ENCODE results near the gene EEF1AKMT3.

- TF ChIP-seq, protein P1, sequence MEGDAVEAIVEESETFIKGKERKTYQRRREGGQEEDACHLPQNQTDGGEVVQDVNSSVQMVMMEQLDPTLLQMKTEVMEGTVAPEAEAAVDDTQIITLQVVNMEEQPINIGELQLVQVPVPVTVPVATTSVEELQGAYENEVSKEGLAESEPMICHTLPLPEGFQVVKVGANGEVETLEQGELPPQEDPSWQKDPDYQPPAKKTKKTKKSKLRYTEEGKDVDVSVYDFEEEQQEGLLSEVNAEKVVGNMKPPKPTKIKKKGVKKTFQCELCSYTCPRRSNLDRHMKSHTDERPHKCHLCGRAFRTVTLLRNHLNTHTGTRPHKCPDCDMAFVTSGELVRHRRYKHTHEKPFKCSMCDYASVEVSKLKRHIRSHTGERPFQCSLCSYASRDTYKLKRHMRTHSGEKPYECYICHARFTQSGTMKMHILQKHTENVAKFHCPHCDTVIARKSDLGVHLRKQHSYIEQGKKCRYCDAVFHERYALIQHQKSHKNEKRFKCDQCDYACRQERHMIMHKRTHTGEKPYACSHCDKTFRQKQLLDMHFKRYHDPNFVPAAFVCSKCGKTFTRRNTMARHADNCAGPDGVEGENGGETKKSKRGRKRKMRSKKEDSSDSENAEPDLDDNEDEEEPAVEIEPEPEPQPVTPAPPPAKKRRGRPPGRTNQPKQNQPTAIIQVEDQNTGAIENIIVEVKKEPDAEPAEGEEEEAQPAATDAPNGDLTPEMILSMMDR (IDR thresholded peaks at IDR 0.05 in 2 of 3, conservative IDR thresholded peaks at IDR 0.05 in 1 of 3; ENCODE audit: insufficient read depth in 2 of 3, low read depth in 1 of 3, low read length in 3 of 3), result no peak
- TF ChIP-seq, protein P2, sequence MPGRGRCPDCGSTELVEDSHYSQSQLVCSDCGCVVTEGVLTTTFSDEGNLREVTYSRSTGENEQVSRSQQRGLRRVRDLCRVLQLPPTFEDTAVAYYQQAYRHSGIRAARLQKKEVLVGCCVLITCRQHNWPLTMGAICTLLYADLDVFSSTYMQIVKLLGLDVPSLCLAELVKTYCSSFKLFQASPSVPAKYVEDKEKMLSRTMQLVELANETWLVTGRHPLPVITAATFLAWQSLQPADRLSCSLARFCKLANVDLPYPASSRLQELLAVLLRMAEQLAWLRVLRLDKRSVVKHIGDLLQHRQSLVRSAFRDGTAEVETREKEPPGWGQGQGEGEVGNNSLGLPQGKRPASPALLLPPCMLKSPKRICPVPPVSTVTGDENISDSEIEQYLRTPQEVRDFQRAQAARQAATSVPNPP (IDR thresholded peaks at IDR 0.05; ENCODE audit: borderline replicate concordance, insufficient read depth, insufficient read length), result no peak
- TF ChIP-seq, protein P3, sequence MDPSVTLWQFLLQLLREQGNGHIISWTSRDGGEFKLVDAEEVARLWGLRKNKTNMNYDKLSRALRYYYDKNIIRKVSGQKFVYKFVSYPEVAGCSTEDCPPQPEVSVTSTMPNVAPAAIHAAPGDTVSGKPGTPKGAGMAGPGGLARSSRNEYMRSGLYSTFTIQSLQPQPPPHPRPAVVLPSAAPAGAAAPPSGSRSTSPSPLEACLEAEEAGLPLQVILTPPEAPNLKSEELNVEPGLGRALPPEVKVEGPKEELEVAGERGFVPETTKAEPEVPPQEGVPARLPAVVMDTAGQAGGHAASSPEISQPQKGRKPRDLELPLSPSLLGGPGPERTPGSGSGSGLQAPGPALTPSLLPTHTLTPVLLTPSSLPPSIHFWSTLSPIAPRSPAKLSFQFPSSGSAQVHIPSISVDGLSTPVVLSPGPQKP (CRISPR knock-in tag; IDR thresholded peaks at IDR 0.05), result no peak
- TF ChIP-seq ZNF232 (CRISPR knock-in tag; IDR thresholded peaks at IDR 0.05), result no peak
These were observed 48.8 kb upstream of the EEF1AKMT3 start for GRCh38 chr12:57723630-57723962.

Measured in K562 (cell line).